K562 (cell line): Measurements from ENCODE around the gene LTN1. TPM values are rescaled to one million over a fixed set of nuclear protein-coding genes. Genes with fewer than 3 reads are reported as not detected.

Experiments used
- C11orf30 ChIP-seq: fragments of 450-650 bp; IDR thresholded peaks from 2 replicates; pipeline ENCODE4 v1.6.1; 2016; ENCODE audit warnings: low read depth, mild to moderate bottlenecking
- ETV6 ChIP-seq, 3 experiments: fragments of 150-350 bp in 1 of 3; sonication (generic) in 1 of 3; formaldehyde crosslinking in 1 of 3; IDR thresholded peaks; 2 replicates each; pipeline versions ENCODE4 v1.6.1 to v1.8.0; 2014 to 2022; ENCODE audit warnings: borderline replicate concordance in 2 of 3, low read depth in 2 of 3, antibody characterized with exemption in 1 of 3, low read length in 1 of 3, mild to moderate bottlenecking in 1 of 3, missing genetic modification reagents in 1 of 3
- FIP1L1 ChIP-seq: fragments of 200-400 bp; formaldehyde crosslinking; IDR thresholded peaks from 2 replicates; pipeline ENCODE4 v1.6.1; 2018; ENCODE audit warnings: mild to moderate bottlenecking, low read depth, low read length; ENCODE audit not compliant: poor library complexity, severe bottlenecking
- HDAC2 ChIP-seq: fragments of 450-650 bp; IDR thresholded peaks from 2 replicates; pipeline ENCODE4 v1.6.1; 2016; ENCODE audit warnings: mild to moderate bottlenecking
- KAT7 ChIP-seq: sonication (generic); formaldehyde crosslinking; IDR thresholded peaks from 2 replicates; pipeline ENCODE4 v1.8.0; 2022; ENCODE audit warnings: missing genetic modification reagents, mild to moderate bottlenecking, borderline replicate concordance
- MAX ChIP-seq: sonication (generic); formaldehyde crosslinking; IDR thresholded peaks from 2 replicates; pipeline ENCODE4 v1.9.0; 2022; ENCODE audit warnings: mild to moderate bottlenecking, missing genetic modification reagents
- POLR2B ChIP-seq: fragments of 450-650 bp; IDR thresholded peaks from 2 replicates; pipeline ENCODE4 v1.6.1; 2018; ENCODE audit warnings: low read depth; ENCODE audit not compliant: partially characterized antibody
- RCOR1 ChIP-seq, 2 experiments: IDR thresholded peaks; 2 replicates each; pipeline ENCODE4 v1.6.1; 2012; ENCODE audit warnings: low read depth in 2 of 2, low read length in 2 of 2, borderline replicate concordance in 1 of 2, improper control_type of control experiment in 1 of 2
- SAFB2 ChIP-seq: fragments of 200-400 bp; formaldehyde crosslinking; IDR thresholded peaks from 2 replicates; pipeline ENCODE4 v1.6.1; 2018; ENCODE audit warnings: borderline replicate concordance, low read length, low read depth, moderate library complexity; ENCODE audit not compliant: severe bottlenecking
- SIN3B ChIP-seq: fragments of 450-650 bp; IDR thresholded peaks from 2 replicates; pipeline ENCODE4 v1.6.1; 2017; ENCODE audit warnings: low read depth, mild to moderate bottlenecking, moderate library complexity
- SMARCA4 ChIP-seq: fragments of 450-650 bp; IDR thresholded peaks from 2 replicates; pipeline ENCODE4 v1.6.1; 2016
- SMARCA5 ChIP-seq: fragments of 450-650 bp; IDR thresholded peaks from 2 replicates; pipeline ENCODE4 v1.6.1; 2016
- STAT5A ChIP-seq: IDR thresholded peaks from 2 replicates; pipeline ENCODE4 v1.6.1; 2012; ENCODE audit warnings: low read length, inconsistent platforms, borderline replicate concordance
- WHSC1 ChIP-seq: IDR thresholded peaks from one replicate; pipeline ENCODE4 v1.6.1; 2012; ENCODE audit warnings: low read length, control low read depth, inconsistent platforms
- ZNF408 ChIP-seq: fragments of 250-450 bp; sonication (Bioruptor Pico); IDR thresholded peaks from 2 replicates; pipeline ENCODE4 v1.4.0; 2020; ENCODE audit warnings: low read depth, mild to moderate bottlenecking, moderate library complexity
- polyA plus RNA-seq, 8 experiments: library from polyadenylated mRNA; depleted of rRNA in 4 of 8; stranded (reverse) in 5 of 8; unstranded in 3 of 8; fragments of >200 nt; fragmentation: Nextera tagmentation in 2 of 8; fragmentation: Illumina TruSeq in 1 of 8; extraction: Ambion mirVana in 2 of 8; extraction: Trizol in 1 of 8; gene quantifications; 2 replicates each; pipeline versions ENCODE4 v1.2.1 to v1.2.3, GENCODE V29; 2011 to 2014; ENCODE audit warnings: inconsistent platforms in 1 of 8, missing spikeins in 1 of 8
- total RNA-seq, 7 experiments: library from RNA; depleted of rRNA in 6 of 7; stranded (reverse); fragments of >200 nt in 6 of 7; fragmentation: Illumina TruSeq in 2 of 7; extraction: Trizol in 2 of 7; gene quantifications; 2 replicates each; pipeline versions ENCODE4 v1.2.1 to v1.2.3, GENCODE V29; 2011 to 2021; ENCODE audit warnings: low replicate concordance in 1 of 7
- TF ChIP-seq, protein P1 (sequence below), 2 experiments: fragments of 450-650 bp in 1 of 2; sonication (generic) in 1 of 2; formaldehyde crosslinking in 1 of 2; IDR thresholded peaks; 2 replicates each; pipeline versions ENCODE4 v1.7.1 to v1.9.0; 2016 to 2022; ENCODE audit warnings: inconsistent platforms in 1 of 2, mild to moderate bottlenecking in 1 of 2, missing genetic modification reagents in 1 of 2

LTN1 gene
- total and polyA plus RNA-seq, 9 of the 15 experiments (the other 6 are each of a cell fraction or from before 2014, with no cell fraction given), result 15.7 to 49.6 (median 28.7) TPM

- peak; percentile 70 for TF ChIP-seq MAX (CRISPR knock-in tag)
- no peak for TF ChIP-seq SAFB2
- TF ChIP-seq C11orf30, result peak; percentile 97
- peak; percentile 94 for TF ChIP-seq SIN3B
- TF ChIP-seq RCOR1 (IDR thresholded peaks at IDR 0.05; ENCODE audit: borderline replicate concordance in 1 of 2, low read depth in 2 of 2, low read length in 2 of 2), result peak in 1 of 2 experiments; percentile 63; a peak in 1 of 4 replicates
- peak in 1 of 2 experiments; percentile 58; a peak in 1 of 4 replicates for TF ChIP-seq ETV6 (IDR thresholded peaks at IDR 0.05; ENCODE audit: borderline replicate concordance in 1 of 2, low read depth in 2 of 2, low read length in 1 of 2)
- TF ChIP-seq ETV6 (CRISPR knock-in tag; IDR thresholded peaks at IDR 0.05; ENCODE audit: borderline replicate concordance), result no peak
- TF ChIP-seq, protein P1, sequence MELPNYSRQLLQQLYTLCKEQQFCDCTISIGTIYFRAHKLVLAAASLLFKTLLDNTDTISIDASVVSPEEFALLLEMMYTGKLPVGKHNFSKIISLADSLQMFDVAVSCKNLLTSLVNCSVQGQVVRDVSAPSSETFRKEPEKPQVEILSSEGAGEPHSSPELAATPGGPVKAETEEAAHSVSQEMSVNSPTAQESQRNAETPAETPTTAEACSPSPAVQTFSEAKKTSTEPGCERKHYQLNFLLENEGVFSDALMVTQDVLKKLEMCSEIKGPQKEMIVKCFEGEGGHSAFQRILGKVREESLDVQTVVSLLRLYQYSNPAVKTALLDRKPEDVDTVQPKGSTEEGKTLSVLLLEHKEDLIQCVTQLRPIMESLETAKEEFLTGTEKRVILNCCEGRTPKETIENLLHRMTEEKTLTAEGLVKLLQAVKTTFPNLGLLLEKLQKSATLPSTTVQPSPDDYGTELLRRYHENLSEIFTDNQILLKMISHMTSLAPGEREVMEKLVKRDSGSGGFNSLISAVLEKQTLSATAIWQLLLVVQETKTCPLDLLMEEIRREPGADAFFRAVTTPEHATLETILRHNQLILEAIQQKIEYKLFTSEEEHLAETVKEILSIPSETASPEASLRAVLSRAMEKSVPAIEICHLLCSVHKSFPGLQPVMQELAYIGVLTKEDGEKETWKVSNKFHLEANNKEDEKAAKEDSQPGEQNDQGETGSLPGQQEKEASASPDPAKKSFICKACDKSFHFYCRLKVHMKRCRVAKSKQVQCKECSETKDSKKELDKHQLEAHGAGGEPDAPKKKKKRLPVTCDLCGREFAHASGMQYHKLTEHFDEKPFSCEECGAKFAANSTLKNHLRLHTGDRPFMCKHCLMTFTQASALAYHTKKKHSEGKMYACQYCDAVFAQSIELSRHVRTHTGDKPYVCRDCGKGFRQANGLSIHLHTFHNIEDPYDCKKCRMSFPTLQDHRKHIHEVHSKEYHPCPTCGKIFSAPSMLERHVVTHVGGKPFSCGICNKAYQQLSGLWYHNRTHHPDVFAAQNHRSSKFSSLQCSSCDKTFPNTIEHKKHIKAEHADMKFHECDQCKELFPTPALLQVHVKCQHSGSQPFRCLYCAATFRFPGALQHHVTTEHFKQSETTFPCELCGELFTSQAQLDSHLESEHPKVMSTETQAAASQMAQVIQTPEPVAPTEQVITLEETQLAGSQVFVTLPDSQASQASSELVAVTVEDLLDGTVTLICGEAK (IDR thresholded peaks at IDR 0.05), result peak; percentile 100
- TF ChIP-seq, protein P1 (CRISPR knock-in tag; IDR thresholded peaks at IDR 0.05), result no peak
- no peak for TF ChIP-seq WHSC1
- peak; percentile 56 for TF ChIP-seq FIP1L1
- 0 out of 2 replicates have a peak, but pooled peaks have one; percentile 0 for TF ChIP-seq SMARCA5
- TF ChIP-seq KAT7 (CRISPR knock-in tag), result peak; percentile 21; the same call in 1 of the 2 replicates
- TF ChIP-seq STAT5A, result no peak
- TF ChIP-seq POLR2B, result peak; percentile 94
- peak; percentile 82 for TF ChIP-seq HDAC2
- peak; percentile 37; the same call in 1 of the 2 replicates for TF ChIP-seq SMARCA4
- TF ChIP-seq ZNF408 (CRISPR knock-in tag), result no peak
Observed at GRCh38 chr21:28992526-28993292, at the start of gene LTN1 (continued).
